HCT116 (cell line): ENCODE data around the gene PRR14. TPM values are rescaled to one million over a fixed set of nuclear protein-coding genes. Genes with fewer than 3 reads are reported as not detected.

ENCODE experiments used
- ATAC-seq: fragments of 200-7000 bp; cut with Tn5 transposase; 2 replicates; pipeline ENCODE4 v1.9.1; 2020; ENCODE audit warnings: mild to moderate bottlenecking, moderate library complexity
- BruUV-seq: library from RNA; stranded (reverse); fragments of 400-500 nt; replicated peaks from 2 replicates; lab custom pipeline; 2021; lab: Mats Ljungman, UMichigan
- CTCF ChIA-PET: fragments of 300-600 bp; sonication (Branson Sonifier 250); formaldehyde crosslinking; loops from one replicate; lab custom pipeline; 2021; ENCODE audit warnings: antibody characterized with exemption; lab: Charles Lee
- POLR2A ChIA-PET: fragments of 300-600, 350-600 bp; sonication (Branson Sonifier 250); formaldehyde crosslinking; loops from one replicate; lab custom pipeline; 2021; ENCODE audit warnings: antibody characterized with exemption; lab: Charles Lee
- RAD21 ChIA-PET, 2 experiments: fragments of 300-600 bp; sonication (Branson Sonifier 250); formaldehyde crosslinking; loops; one replicate each; lab custom pipeline; 2023; ENCODE audit warnings: low total read pairs in 2 of 2; ENCODE audit not compliant: uncharacterized antibody in 2 of 2, unreplicated experiment in 2 of 2, low non-redundant PET in 1 of 2; lab: Charles Lee
- DNase-seq: peaks from one replicate; pipeline ENCODE4 v3.0.0-alpha.2; 2010; ENCODE audit warnings: low read depth, low spot score
- H2AFZ ChIP-seq: fragments of 200-600 bp; shearing (Covaris generic), sonication (generic); 2 replicates; pipeline ENCODE4 v1.6.1; 2017; ENCODE audit warnings: low read depth, mixed run types, mixed read lengths, antibody characterized with exemption, low read length; ENCODE audit not compliant: poor library complexity, severe bottlenecking
- H3K27ac ChIP-seq: 2 replicates; pipeline ENCODE4 v1.5.1; 2012; ENCODE audit warnings: low read depth, low read length
- H3K27me3 ChIP-seq: fragments of 200-600 bp; sonication (generic); 2 replicates; pipeline ENCODE4 v1.6.1; 2016; ENCODE audit warnings: mixed run types, low read length, mixed read lengths; ENCODE audit not compliant: insufficient read depth
- H3K36me3 ChIP-seq, 2 experiments: fragments of 200-500 bp in 1 of 2; fragments of 200-600 bp in 1 of 2; sonication (Bioruptor generic) in 1 of 2; sonication (generic) in 1 of 2; 2 replicates each; pipeline versions ENCODE4 v1.5.1 to v1.6.1; 2014 to 2016; ENCODE audit warnings: low read length in 2 of 2, inconsistent platforms in 1 of 2, mixed read lengths in 1 of 2, mixed run types in 1 of 2; ENCODE audit not compliant: insufficient read depth in 2 of 2, control insufficient read depth in 1 of 2
- H3K4me1 ChIP-seq, 2 experiments: fragments of 200-600 bp in 1 of 2; sonication (generic) in 1 of 2; 2 replicates each; pipeline versions ENCODE4 v1.5.1 to v1.6.1; 2012 to 2017; ENCODE audit warnings: low read length in 2 of 2, inconsistent platforms in 1 of 2, mild to moderate bottlenecking in 1 of 2, mixed read lengths in 1 of 2, mixed run types in 1 of 2, moderate library complexity in 1 of 2; ENCODE audit not compliant: insufficient read depth in 2 of 2, control insufficient read depth in 1 of 2
- H3K4me2 ChIP-seq: fragments of 200-600 bp; sonication (generic); 2 replicates; pipeline ENCODE4 v1.6.1; 2017; ENCODE audit warnings: mixed run types, low read length, mixed read lengths
- H3K4me3 ChIP-seq, 2 experiments: fragments of 200-600 bp in 1 of 2; sonication (generic) in 1 of 2; replicated peaks in 1 of 2; 2 replicates each; pipeline ENCODE4 v1.5.1; 2011 to 2016; ENCODE audit warnings: low read length in 2 of 2, control low read depth in 1 of 2, low read depth in 1 of 2, mild to moderate bottlenecking in 1 of 2, mixed read lengths in 1 of 2, mixed run types in 1 of 2
- H3K79me2 ChIP-seq: fragments of 200-600 bp; sonication (generic); 2 replicates; pipeline ENCODE4 v1.6.1; 2017; ENCODE audit warnings: mild to moderate bottlenecking, mixed run types, low read length, moderate library complexity, mixed read lengths; ENCODE audit not compliant: insufficient read depth
- H3K9ac ChIP-seq: fragments of 200-600 bp; sonication (generic); 2 replicates; pipeline ENCODE4 v1.6.1; 2016; ENCODE audit warnings: low read length, mixed read lengths
- H3K9me2 ChIP-seq: fragments of 200-600 bp; sonication (generic), shearing (Covaris generic); 2 replicates; pipeline ENCODE4 v1.6.1; 2017; ENCODE audit warnings: mixed run types, mild to moderate bottlenecking, moderate library complexity; ENCODE audit not compliant: insufficient read depth
- H3K9me3 ChIP-seq, 2 experiments: fragments of 200-500 bp in 1 of 2; fragments of 200-600 bp in 1 of 2; sonication (Bioruptor generic) in 1 of 2; sonication (generic) in 1 of 2; 2 replicates each; pipeline ENCODE4 v1.6.1; 2014 to 2017; ENCODE audit warnings: low read length in 2 of 2, mixed read lengths in 2 of 2, inconsistent platforms in 1 of 2, low read depth in 1 of 2, mild to moderate bottlenecking in 1 of 2, mixed run types in 1 of 2, moderate library complexity in 1 of 2; ENCODE audit not compliant: control insufficient read depth in 1 of 2, insufficient read depth in 1 of 2
- H4K20me1 ChIP-seq: fragments of 200-600 bp; sonication (generic), shearing (Covaris generic); 2 replicates; pipeline ENCODE4 v1.6.1; 2017; ENCODE audit warnings: mixed run types, mild to moderate bottlenecking, moderate library complexity; ENCODE audit not compliant: insufficient read depth
- CBX3 ChIP-seq: IDR thresholded peaks from 2 replicates; pipeline ENCODE4 v1.6.1; 2012; ENCODE audit warnings: low read depth
- ELF1 ChIP-seq: IDR thresholded peaks from 2 replicates; pipeline ENCODE4 v1.6.1; 2012; ENCODE audit warnings: low read depth, borderline replicate concordance
- FOSL1 ChIP-seq: IDR thresholded peaks from 2 replicates; pipeline ENCODE4 v1.6.1; 2012; ENCODE audit warnings: low read depth
- JUND ChIP-seq: IDR thresholded peaks from 2 replicates; pipeline ENCODE4 v1.6.1; 2012
- POLR2AphosphoS5 ChIP-seq: IDR thresholded peaks from 2 replicates; pipeline ENCODE4 v1.6.1; 2011; ENCODE audit warnings: mild to moderate bottlenecking, low read depth, low read length, moderate library complexity
- RAD21 ChIP-seq: IDR thresholded peaks from 2 replicates; pipeline ENCODE4 v1.6.1; 2012; ENCODE audit warnings: low read depth, mild to moderate bottlenecking
- SIN3A ChIP-seq: IDR thresholded peaks from 2 replicates; pipeline ENCODE4 v1.6.1; 2012; ENCODE audit warnings: low read depth
- SP1 ChIP-seq: IDR thresholded peaks from 2 replicates; pipeline ENCODE4 v1.6.1; 2012; ENCODE audit warnings: low read depth
- SRF ChIP-seq: IDR thresholded peaks from 2 replicates; pipeline ENCODE4 v1.6.1; 2012; ENCODE audit warnings: low read depth
- TCF7L2 ChIP-seq: IDR thresholded peaks from 2 replicates; pipeline ENCODE4 v1.7.0; 2011; ENCODE audit warnings: borderline replicate concordance, inconsistent platforms; ENCODE audit not compliant: insufficient read depth, insufficient read length; ENCODE audit errors: extremely low read depth
- YY1 ChIP-seq: IDR thresholded peaks from 2 replicates; pipeline ENCODE4 v1.6.1; 2011; ENCODE audit warnings: low read length, low read depth, moderate library complexity, mild to moderate bottlenecking; ENCODE audit not compliant: insufficient replicate concordance; ENCODE audit errors: extremely low read depth
- ZFX ChIP-seq: fragments of 450-650 bp; IDR thresholded peaks from 2 replicates; pipeline ENCODE4 v1.6.1; 2017
- intact Hi-C: fragments of 100-400 bp; cut with micrococcal nuclease; formaldehyde crosslinking; loops from 2 replicates; pipeline ENCODE4 v1.10.0; 2022
- total RNA-seq: library from RNA; stranded (reverse); gene quantifications from one replicate; pipeline ENCODE4 v1.2.1, GENCODE V29; 2021; ENCODE audit not compliant: unreplicated experiment
- TF ChIP-seq, protein P1 (sequence below): IDR thresholded peaks from 2 replicates; pipeline ENCODE4 v1.6.1; 2012
- TF ChIP-seq, protein P2 (sequence below): IDR thresholded peaks from 2 replicates; pipeline ENCODE4 v1.6.1; 2012
- TF ChIP-seq, protein P3 (sequence below): IDR thresholded peaks from 2 replicates; pipeline ENCODE4 v1.6.1; 2011; ENCODE audit warnings: mild to moderate bottlenecking, low read length, moderate library complexity; ENCODE audit not compliant: insufficient replicate concordance; ENCODE audit errors: extremely low read depth

Gene PRR14
- total RNA-seq, 1 experiment from 2014 or later = 56.2 TPM

DNA sequence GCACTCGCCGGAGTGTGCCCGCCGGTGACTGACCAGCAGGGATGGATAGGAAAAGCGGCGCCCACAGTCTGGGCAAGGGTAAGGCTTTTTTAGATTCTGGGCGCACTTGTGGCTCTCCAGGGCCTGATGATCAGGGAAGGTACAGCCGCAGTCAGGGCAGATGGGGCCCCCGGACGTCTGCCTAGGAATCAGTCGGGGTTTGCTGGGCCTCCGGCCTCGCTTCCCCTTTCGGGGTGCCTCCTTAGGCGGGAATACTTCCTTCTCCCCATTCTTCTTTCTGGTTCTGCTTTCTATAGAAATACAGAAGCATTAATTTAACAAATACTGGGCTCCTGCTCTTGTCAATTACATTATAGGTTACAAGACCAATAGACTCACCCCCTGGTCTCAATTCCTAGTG is 45.6 kb upstream of the PRR14 start:
- Histone ChIP-seq H3K4me2 (no peak overlapping the region), H4K20me1 (no peaks in the 10 kb centered on the region), H3K9me3 (no peaks in the 10 kb centered on the region), H2AFZ (no peak overlapping the region), H3K9me2 (no peaks in the 10 kb centered on the region), H3K9ac (no peak overlapping the region), H3K36me3 (peaks cover 12 to 14% of the 10 kb centered on the region in 2 experiments; a peak in 3 of 4 replicates), H3K27me3 (no peaks in the 10 kb centered on the region), H3K4me3 (no peak overlapping the region), H3K27ac (no peak overlapping the region), H3K4me1 (peaks cover 6 to 8% of the 10 kb centered on the region in 2 experiments; a peak in 2 of 4 replicates), H3K79me2 (peaks cover 16% of the 10 kb centered on the region)
- BruUV-seq = no TSS peak
- TF ChIP-seq YY1 = no peak
- no peak for TF ChIP-seq ZFX
- TF ChIP-seq JUND = no peak
- no peak for TF ChIP-seq RAD21
- no peak for TF ChIP-seq TCF7L2
- TF ChIP-seq ELF1 = no peak
- intact Hi-C loops = no loop called here
- DNase-seq = no peak
- ChIA-PET POLR2A (interaction anchor here (0.7 kb wide), 1 partner anchor 10 kb away, joined by 3 read pairs; no protein-coding TSS in a partner anchor), CTCF (no interaction called here), RAD21 (no interaction called here)
- no peak for ATAC-seq

- intact Hi-C loops = no loop called here
- Histone ChIP-seq H3K9ac (no peak overlapping the region), H3K4me3 (no peak overlapping the region), H3K79me2 (peaks cover 16% of the 10 kb centered on the region), H3K9me2 (no peaks in the 10 kb centered on the region), H3K4me2 (no peak overlapping the region), H3K27me3 (no peaks in the 10 kb centered on the region), H3K4me1 (peaks cover 9 to 14% of the 10 kb centered on the region in 2 experiments; a peak in 2 of 4 replicates), H3K9me3 (no peaks in the 10 kb centered on the region), H3K36me3 (peaks cover 12 to 14% of the 10 kb centered on the region in 2 experiments; a peak in 3 of 4 replicates), H4K20me1 (no peaks in the 10 kb centered on the region), H2AFZ (no peak overlapping the region), H3K27ac (no peak overlapping the region)
- ChIA-PET RAD21 (no interaction called here), POLR2A (interaction anchor here (0.7 kb wide), 1 partner anchor 11 kb away, joined by 3 read pairs; no protein-coding TSS in a partner anchor), CTCF (no interaction called here)
- BruUV-seq = no TSS peak
- DNase-seq = no peak
- ATAC-seq = no peak
- TF ChIP-seq SIN3A (no peak), ELF1 (no peak), SRF (no peak), ZFX (no peak), SP1 (no peak), JUND (no peak), TCF7L2 (no peak), CBX3 (no peak), FOSL1 (no peak), POLR2AphosphoS5 (no peak)
- TF ChIP-seq, protein P1, sequence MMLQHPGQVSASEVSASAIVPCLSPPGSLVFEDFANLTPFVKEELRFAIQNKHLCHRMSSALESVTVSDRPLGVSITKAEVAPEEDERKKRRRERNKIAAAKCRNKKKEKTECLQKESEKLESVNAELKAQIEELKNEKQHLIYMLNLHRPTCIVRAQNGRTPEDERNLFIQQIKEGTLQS = no peak
- TF ChIP-seq, protein P2, sequence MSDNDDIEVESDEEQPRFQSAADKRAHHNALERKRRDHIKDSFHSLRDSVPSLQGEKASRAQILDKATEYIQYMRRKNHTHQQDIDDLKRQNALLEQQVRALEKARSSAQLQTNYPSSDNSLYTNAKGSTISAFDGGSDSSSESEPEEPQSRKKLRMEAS = no peak
- TF ChIP-seq, protein P3, sequence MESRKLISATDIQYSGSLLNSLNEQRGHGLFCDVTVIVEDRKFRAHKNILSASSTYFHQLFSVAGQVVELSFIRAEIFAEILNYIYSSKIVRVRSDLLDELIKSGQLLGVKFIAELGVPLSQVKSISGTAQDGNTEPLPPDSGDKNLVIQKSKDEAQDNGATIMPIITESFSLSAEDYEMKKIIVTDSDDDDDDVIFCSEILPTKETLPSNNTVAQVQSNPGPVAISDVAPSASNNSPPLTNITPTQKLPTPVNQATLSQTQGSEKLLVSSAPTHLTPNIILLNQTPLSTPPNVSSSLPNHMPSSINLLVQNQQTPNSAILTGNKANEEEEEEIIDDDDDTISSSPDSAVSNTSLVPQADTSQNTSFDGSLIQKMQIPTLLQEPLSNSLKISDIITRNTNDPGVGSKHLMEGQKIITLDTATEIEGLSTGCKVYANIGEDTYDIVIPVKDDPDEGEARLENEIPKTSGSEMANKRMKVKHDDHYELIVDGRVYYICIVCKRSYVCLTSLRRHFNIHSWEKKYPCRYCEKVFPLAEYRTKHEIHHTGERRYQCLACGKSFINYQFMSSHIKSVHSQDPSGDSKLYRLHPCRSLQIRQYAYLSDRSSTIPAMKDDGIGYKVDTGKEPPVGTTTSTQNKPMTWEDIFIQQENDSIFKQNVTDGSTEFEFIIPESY = no peak
Observed at GRCh38 chr16:30606004-30606403, 44.8 kb upstream of the PRR14 start.
